GM12878 (cell line): ENCODE results near the gene CCL7. TPM values are rescaled to one million over a fixed set of nuclear protein-coding genes. Genes with fewer than 3 reads are reported as not detected.

Experiments
- ATAC-seq: fragments of 200-7000 bp; cut with Tn5 transposase; 3 replicates; pipeline ENCODE4 v1.9.1; 2020; ENCODE audit warnings: mild to moderate bottlenecking, moderate library complexity
- BruUV-seq: library from RNA; stranded (reverse); fragments of 400-500 nt; replicated peaks from 2 replicates; lab custom pipeline; 2021; lab: Mats Ljungman, UMichigan
- CTCF ChIA-PET: fragments of 300-600 bp; sonication (Branson Sonifier 250); formaldehyde crosslinking; extraction: SDS; loops from one replicate; lab custom pipeline; 2021; ENCODE audit warnings: inconsistent platforms; lab: Yijun Ruan, JAX
- POLR2A ChIA-PET: fragments of 350-600 bp; formaldehyde crosslinking; extraction: SDS; loops from one replicate; lab custom pipeline; 2021; ENCODE audit warnings: inconsistent platforms; lab: Charles Lee
- RAD21 ChIA-PET: fragments of 300-600 bp; sonication (Branson Sonifier 250); formaldehyde crosslinking; loops from one replicate; lab custom pipeline; 2023; ENCODE audit warnings: antibody characterized with exemption; ENCODE audit not compliant: unreplicated experiment; lab: Charles Lee
- SMC1A ChIA-PET: fragments of 300-600 bp; sonication (Branson Sonifier 250); formaldehyde crosslinking; loops from one replicate; lab custom pipeline; 2023; ENCODE audit not compliant: unreplicated experiment, uncharacterized antibody; lab: Charles Lee
- DNase-seq: peaks from one replicate; pipeline ENCODE4 v3.0.0-alpha.2; 2011; ENCODE audit warnings: low read depth, low spot score
- FAIRE-seq: peaks from 3 replicates; lab custom pipeline; 2011; peaks lifted over from hg19 to GRCh38; lab: Jason Lieb, UNC
- H2AFZ ChIP-seq: 2 replicates; pipeline ENCODE4 v1.6.0; 2011; ENCODE audit warnings: low read depth, low read length, control low read depth; ENCODE audit not compliant: control insufficient read depth
- H3K27ac ChIP-seq: 2 replicates; pipeline ENCODE4 v1.5.1; 2011; ENCODE audit warnings: control low read depth; ENCODE audit not compliant: control insufficient read depth, insufficient read depth
- H3K27me3 ChIP-seq, 2 experiments: replicated peaks in 1 of 2; 2 replicates each; pipeline versions ENCODE4 v1.6.0 to v1.6.1; 2011; ENCODE audit warnings: low read length in 1 of 2; ENCODE audit not compliant: control insufficient read depth in 2 of 2, insufficient read depth in 2 of 2
- H3K36me3 ChIP-seq, 2 experiments: 2 replicates each; pipeline ENCODE4 v1.5.1; 2011; ENCODE audit warnings: low read length in 1 of 2; ENCODE audit not compliant: control insufficient read depth in 2 of 2, insufficient read depth in 2 of 2
- H3K4me1 ChIP-seq: 2 replicates; pipeline ENCODE4 v1.6.1; 2011; ENCODE audit warnings: mild to moderate bottlenecking, low read length, moderate library complexity, mixed read lengths; ENCODE audit not compliant: control insufficient read depth, insufficient read depth
- H3K4me2 ChIP-seq: 2 replicates; pipeline ENCODE4 v1.6.0; 2011; ENCODE audit warnings: control low read depth; ENCODE audit not compliant: control insufficient read depth, insufficient read depth
- H3K4me3 ChIP-seq: fragments of 200-600 bp; sonication (generic); 2 replicates; pipeline ENCODE4 v1.5.1; 2016
- H3K79me2 ChIP-seq: 2 replicates; pipeline ENCODE4 v1.6.0; 2011; ENCODE audit warnings: low read length; ENCODE audit not compliant: control insufficient read depth, insufficient read depth
- H3K9ac ChIP-seq: 2 replicates; pipeline ENCODE4 v1.8.0; 2011; ENCODE audit warnings: low read length, control low read depth, mixed read lengths; ENCODE audit not compliant: control insufficient read depth, insufficient read depth
- H3K9me3 ChIP-seq: replicated peaks from 3 replicates; pipeline ENCODE4 v1.5.1; 2011; ENCODE audit warnings: mild to moderate bottlenecking, low read length; ENCODE audit not compliant: control insufficient read depth, insufficient read depth
- H4K20me1 ChIP-seq: 2 replicates; pipeline ENCODE4 v1.6.0; 2011; ENCODE audit not compliant: control insufficient read depth, insufficient read depth
- BMI1 ChIP-seq: fragments of 450-650 bp; IDR thresholded peaks from 2 replicates; pipeline ENCODE4 v1.6.1; 2016; ENCODE audit warnings: mild to moderate bottlenecking, moderate library complexity, borderline replicate concordance
- ETV6 ChIP-seq, 2 experiments: fragments of 450-650 bp in 1 of 2; IDR thresholded peaks in 1 of 2; conservative IDR thresholded peaks in 1 of 2; 2 replicates each; pipeline ENCODE4 v1.6.1; 2014; ENCODE audit warnings: antibody characterized with exemption in 1 of 2, borderline replicate concordance in 1 of 2, low read depth in 1 of 2, mild to moderate bottlenecking in 1 of 2, moderate library complexity in 1 of 2
- EZH2 ChIP-seq: IDR thresholded peaks from 2 replicates; pipeline ENCODE4 v1.6.1; 2012; ENCODE audit warnings: low read depth, mild to moderate bottlenecking, control low read depth, inconsistent platforms, low read length, borderline replicate concordance; ENCODE audit not compliant: control insufficient read depth
- HCFC1 ChIP-seq: fragments of 150-350 bp; IDR thresholded peaks from 2 replicates; pipeline ENCODE4 v1.6.1; 2014; ENCODE audit warnings: low read length
- MYB ChIP-seq: fragments of 150-350 bp; IDR thresholded peaks from 2 replicates; pipeline ENCODE4 v1.6.1; 2014; ENCODE audit warnings: mild to moderate bottlenecking, low read depth, low read length, borderline replicate concordance
- NR2F1 ChIP-seq: fragments of 450-650 bp; conservative IDR thresholded peaks from 2 replicates; pipeline ENCODE4 v1.6.1; 2017; ENCODE audit warnings: mild to moderate bottlenecking
- PML ChIP-seq: IDR thresholded peaks from 2 replicates; pipeline ENCODE4 v1.6.1; 2012; ENCODE audit warnings: low read length, inconsistent platforms
- RCOR1 ChIP-seq: conservative IDR thresholded peaks from 2 replicates; pipeline ENCODE4 v1.6.1; 2012; ENCODE audit warnings: low read depth, low read length, improper control_type of control experiment
- SRF ChIP-seq, 2 experiments: IDR thresholded peaks; 2 replicates each; pipeline ENCODE4 v1.6.1; 2011; ENCODE audit warnings: low read depth in 2 of 2, low read length in 2 of 2, mild to moderate bottlenecking in 1 of 2, moderate library complexity in 1 of 2
- STAT3 ChIP-seq: IDR thresholded peaks from 2 replicates; pipeline ENCODE4 v1.6.1; 2011; ENCODE audit warnings: low read depth, low read length, improper control_type of control experiment
- ZNF24 ChIP-seq: fragments of 450-650 bp; IDR thresholded peaks from 2 replicates; pipeline ENCODE4 v1.6.1; 2017; ENCODE audit warnings: antibody characterized with exemption, mild to moderate bottlenecking
- ZNF274 ChIP-seq: IDR thresholded peaks from one replicate; pipeline ENCODE4 v1.8.0; 2011; ENCODE audit not compliant: insufficient read length, insufficient read depth
- ZNF622 ChIP-seq: fragments of 450-650 bp; IDR thresholded peaks from 2 replicates; pipeline ENCODE4 v1.6.1; 2017; ENCODE audit warnings: mild to moderate bottlenecking, inconsistent platforms
- WGBS: methylation state at CpG from one replicate; pipeline ENCODE4 v1.1.6; 2016; ENCODE audit warnings: low lambda C conversion rate; ENCODE audit not compliant: insufficient replicate concordance, insufficient coverage; ENCODE audit errors: missing lambda C conversion rate; 5-methylcytosine and 5-hydroxymethylcytosine counted together
- in situ Hi-C: fragments of 300-500 bp; cut with MboI; formaldehyde crosslinking; loops from 9 replicates; pipeline ENCODE4 v1.14.3; 2018; ENCODE audit warnings: mixed read lengths
- intact Hi-C: fragments of 100-400 bp; cut with micrococcal nuclease; formaldehyde crosslinking; loops from one replicate; pipeline ENCODE4 v1.14.2; 2022; ENCODE audit not compliant: unreplicated experiment
- polyA plus RNA-seq, 11 experiments: library from polyadenylated mRNA; depleted of rRNA in 4 of 11; unstranded in 6 of 11; stranded (reverse) in 5 of 11; fragments of >200 nt; fragmentation: Nextera tagmentation in 4 of 11; fragmentation: Illumina TruSeq in 1 of 11; extraction: Ambion mirVana in 4 of 11; extraction: Trizol in 1 of 11; gene quantifications; 1 replicate in 1 of 11; 2 replicates in 10 of 11; pipeline versions ENCODE4 v1.2.1 to v1.2.3, GENCODE V29; 2011 to 2016; ENCODE audit warnings: inconsistent platforms in 2 of 11, missing spikeins in 2 of 11, low read depth in 1 of 11
- total RNA-seq, 4 experiments: library from RNA; depleted of rRNA in 3 of 4; stranded (reverse); fragments of >200 nt in 3 of 4; fragmentation: Illumina TruSeq in 1 of 4; extraction: Trizol in 1 of 4; gene quantifications; 2 replicates each; pipeline versions ENCODE4 v1.2.1 to v1.2.3, GENCODE V29; 2013 to 2021
- TF ChIP-seq, protein P1 (sequence below): fragments of 450-650 bp; formaldehyde crosslinking; IDR thresholded peaks from 2 replicates; pipeline ENCODE4 v1.4.0; 2020; ENCODE audit warnings: mild to moderate bottlenecking, moderate library complexity
- TF ChIP-seq, protein P2 (sequence below): fragments of 450-650 bp; IDR thresholded peaks from 2 replicates; pipeline ENCODE4 v1.6.1; 2016; ENCODE audit warnings: mild to moderate bottlenecking, moderate library complexity, borderline replicate concordance
- TF ChIP-seq, protein P3 (sequence below): fragments of 450-650 bp; IDR thresholded peaks from 2 replicates; pipeline ENCODE4 v1.6.1; 2017; ENCODE audit warnings: mild to moderate bottlenecking, low read depth, inconsistent platforms; ENCODE audit not compliant: poor library complexity, severe bottlenecking

The CCL7 gene
- total and polyA plus RNA-seq, 10 of the 15 experiments (the other 5 are each of a cell fraction or from before 2014, with no cell fraction given) = not detected

DNA sequence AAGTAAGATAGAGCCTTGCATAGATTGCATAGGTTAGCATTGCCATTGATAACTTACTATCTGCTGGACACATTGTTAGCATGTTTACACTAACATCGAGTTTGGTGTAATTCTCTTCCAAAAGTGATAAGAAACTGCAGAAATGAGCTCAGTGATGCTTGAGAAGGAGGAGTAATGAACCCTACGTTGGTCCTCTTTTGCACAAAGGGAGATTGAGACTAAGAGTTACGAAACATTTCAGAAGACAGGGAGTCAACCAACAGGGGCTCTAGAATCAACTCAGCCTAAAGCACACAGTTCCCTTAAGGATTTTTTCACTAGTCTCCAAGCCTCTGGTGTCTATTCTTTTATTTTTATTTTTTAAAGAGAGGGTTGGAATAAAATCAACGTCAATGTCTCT lies 6.8 kb downstream of the CCL7 start:
- WGBS = 0% methylated on average over 4 of the region's 4 CpGs
- Histone ChIP-seq H3K36me3 (no peaks in the 10 kb centered on the region), H3K9me3 (no peaks in the 10 kb centered on the region), H3K4me2 (no peak overlapping the region), H3K4me1 (no peaks in the 10 kb centered on the region), H2AFZ (no peak overlapping the region), H4K20me1 (no peaks in the 10 kb centered on the region), H3K9ac (no peak overlapping the region), H3K79me2 (no peaks in the 10 kb centered on the region), H3K4me3 (no peak overlapping the region), H3K27me3 (no peaks in the 10 kb centered on the region; a peak in 1 of 4 replicates), H3K27ac (no peak overlapping the region)
- in situ Hi-C loops (no loop called here), intact Hi-C loops (no loop called here)
- no peak for ATAC-seq
- ChIA-PET POLR2A (no interaction called here), SMC1A (no interaction called here), RAD21 (no interaction called here), CTCF (no interaction called here)
- DNase-seq = no peak
- FAIRE-seq = no peak
- BruUV-seq = no TSS peak
- TF ChIP-seq ZNF274 (no peak), ETV6 (conservative IDR thresholded peaks at IDR 0.05 in 1 of 2, IDR thresholded peaks at IDR 0.05 in 1 of 2; ENCODE audit: borderline replicate concordance in 1 of 2, low read depth in 1 of 2) (no peak), ZNF24 (no peak), ZNF622 (no peak), MYB (no peak), STAT3 (no peak), PML (no peak), HCFC1 (no peak), RCOR1 (no peak), EZH2 (no peak), BMI1 (no peak), SRF (IDR thresholded peaks at IDR 0.05; ENCODE audit: low read depth in 2 of 2, low read length in 2 of 2) (no peak), NR2F1 (no peak)
- TF ChIP-seq, protein P1, sequence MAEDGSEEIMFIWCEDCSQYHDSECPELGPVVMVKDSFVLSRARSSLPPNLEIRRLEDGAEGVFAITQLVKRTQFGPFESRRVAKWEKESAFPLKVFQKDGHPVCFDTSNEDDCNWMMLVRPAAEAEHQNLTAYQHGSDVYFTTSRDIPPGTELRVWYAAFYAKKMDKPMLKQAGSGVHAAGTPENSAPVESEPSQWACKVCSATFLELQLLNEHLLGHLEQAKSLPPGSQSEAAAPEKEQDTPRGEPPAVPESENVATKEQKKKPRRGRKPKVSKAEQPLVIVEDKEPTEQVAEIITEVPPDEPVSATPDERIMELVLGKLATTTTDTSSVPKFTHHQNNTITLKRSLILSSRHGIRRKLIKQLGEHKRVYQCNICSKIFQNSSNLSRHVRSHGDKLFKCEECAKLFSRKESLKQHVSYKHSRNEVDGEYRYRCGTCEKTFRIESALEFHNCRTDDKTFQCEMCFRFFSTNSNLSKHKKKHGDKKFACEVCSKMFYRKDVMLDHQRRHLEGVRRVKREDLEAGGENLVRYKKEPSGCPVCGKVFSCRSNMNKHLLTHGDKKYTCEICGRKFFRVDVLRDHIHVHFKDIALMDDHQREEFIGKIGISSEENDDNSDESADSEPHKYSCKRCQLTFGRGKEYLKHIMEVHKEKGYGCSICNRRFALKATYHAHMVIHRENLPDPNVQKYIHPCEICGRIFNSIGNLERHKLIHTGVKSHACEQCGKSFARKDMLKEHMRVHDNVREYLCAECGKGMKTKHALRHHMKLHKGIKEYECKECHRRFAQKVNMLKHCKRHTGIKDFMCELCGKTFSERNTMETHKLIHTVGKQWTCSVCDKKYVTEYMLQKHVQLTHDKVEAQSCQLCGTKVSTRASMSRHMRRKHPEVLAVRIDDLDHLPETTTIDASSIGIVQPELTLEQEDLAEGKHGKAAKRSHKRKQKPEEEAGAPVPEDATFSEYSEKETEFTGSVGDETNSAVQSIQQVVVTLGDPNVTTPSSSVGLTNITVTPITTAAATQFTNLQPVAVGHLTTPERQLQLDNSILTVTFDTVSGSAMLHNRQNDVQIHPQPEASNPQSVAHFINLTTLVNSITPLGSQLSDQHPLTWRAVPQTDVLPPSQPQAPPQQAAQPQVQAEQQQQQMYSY (CRISPR knock-in tag) = no peak
- TF ChIP-seq, protein P2, sequence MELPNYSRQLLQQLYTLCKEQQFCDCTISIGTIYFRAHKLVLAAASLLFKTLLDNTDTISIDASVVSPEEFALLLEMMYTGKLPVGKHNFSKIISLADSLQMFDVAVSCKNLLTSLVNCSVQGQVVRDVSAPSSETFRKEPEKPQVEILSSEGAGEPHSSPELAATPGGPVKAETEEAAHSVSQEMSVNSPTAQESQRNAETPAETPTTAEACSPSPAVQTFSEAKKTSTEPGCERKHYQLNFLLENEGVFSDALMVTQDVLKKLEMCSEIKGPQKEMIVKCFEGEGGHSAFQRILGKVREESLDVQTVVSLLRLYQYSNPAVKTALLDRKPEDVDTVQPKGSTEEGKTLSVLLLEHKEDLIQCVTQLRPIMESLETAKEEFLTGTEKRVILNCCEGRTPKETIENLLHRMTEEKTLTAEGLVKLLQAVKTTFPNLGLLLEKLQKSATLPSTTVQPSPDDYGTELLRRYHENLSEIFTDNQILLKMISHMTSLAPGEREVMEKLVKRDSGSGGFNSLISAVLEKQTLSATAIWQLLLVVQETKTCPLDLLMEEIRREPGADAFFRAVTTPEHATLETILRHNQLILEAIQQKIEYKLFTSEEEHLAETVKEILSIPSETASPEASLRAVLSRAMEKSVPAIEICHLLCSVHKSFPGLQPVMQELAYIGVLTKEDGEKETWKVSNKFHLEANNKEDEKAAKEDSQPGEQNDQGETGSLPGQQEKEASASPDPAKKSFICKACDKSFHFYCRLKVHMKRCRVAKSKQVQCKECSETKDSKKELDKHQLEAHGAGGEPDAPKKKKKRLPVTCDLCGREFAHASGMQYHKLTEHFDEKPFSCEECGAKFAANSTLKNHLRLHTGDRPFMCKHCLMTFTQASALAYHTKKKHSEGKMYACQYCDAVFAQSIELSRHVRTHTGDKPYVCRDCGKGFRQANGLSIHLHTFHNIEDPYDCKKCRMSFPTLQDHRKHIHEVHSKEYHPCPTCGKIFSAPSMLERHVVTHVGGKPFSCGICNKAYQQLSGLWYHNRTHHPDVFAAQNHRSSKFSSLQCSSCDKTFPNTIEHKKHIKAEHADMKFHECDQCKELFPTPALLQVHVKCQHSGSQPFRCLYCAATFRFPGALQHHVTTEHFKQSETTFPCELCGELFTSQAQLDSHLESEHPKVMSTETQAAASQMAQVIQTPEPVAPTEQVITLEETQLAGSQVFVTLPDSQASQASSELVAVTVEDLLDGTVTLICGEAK = no peak
- TF ChIP-seq, protein P3, sequence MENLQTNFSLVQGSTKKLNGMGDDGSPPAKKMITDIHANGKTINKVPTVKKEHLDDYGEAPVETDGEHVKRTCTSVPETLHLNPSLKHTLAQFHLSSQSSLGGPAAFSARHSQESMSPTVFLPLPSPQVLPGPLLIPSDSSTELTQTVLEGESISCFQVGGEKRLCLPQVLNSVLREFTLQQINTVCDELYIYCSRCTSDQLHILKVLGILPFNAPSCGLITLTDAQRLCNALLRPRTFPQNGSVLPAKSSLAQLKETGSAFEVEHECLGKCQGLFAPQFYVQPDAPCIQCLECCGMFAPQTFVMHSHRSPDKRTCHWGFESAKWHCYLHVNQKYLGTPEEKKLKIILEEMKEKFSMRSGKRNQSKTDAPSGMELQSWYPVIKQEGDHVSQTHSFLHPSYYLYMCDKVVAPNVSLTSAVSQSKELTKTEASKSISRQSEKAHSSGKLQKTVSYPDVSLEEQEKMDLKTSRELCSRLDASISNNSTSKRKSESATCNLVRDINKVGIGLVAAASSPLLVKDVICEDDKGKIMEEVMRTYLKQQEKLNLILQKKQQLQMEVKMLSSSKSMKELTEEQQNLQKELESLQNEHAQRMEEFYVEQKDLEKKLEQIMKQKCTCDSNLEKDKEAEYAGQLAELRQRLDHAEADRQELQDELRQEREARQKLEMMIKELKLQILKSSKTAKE = no peak
